CD4-positive, alpha-beta T cell treated with Interleukin-21 for 1 hour (primary cell): ENCODE data around the gene HNF4A.

ENCODE experiments used
- DNase-seq: peaks from one replicate; pipeline ENCODE4 v3.0.0-alpha.2; 2020

The HNF4A gene

GRCh38 chr20:44406572-44407137 is 51.2 kb downstream of the HNF4A start:
- no peak for DNase-seq

GRCh38 chr20:44407402-44408184 is 52.1 kb downstream of the HNF4A start:
- DNase-seq, result no peak

- DNase-seq, result no peak
Observed at GRCh38 chr20:44409132-44409600, 53.7 kb downstream of the HNF4A start.

GRCh38 chr20:44410583-44411019 is 55.1 kb downstream of the HNF4A start:
- DNase-seq, result no peak

- DNase-seq, result no peak
Observed at GRCh38 chr20:44411020-44411756, 55.7 kb downstream of the HNF4A start.

GRCh38 chr20:44411757-44412401 is 56.4 kb downstream of the HNF4A start:
- no peak for DNase-seq

GRCh38 chr20:44412402-44413144 is 57.1 kb downstream of the HNF4A start:
- DNase-seq, result no peak

- no peak for DNase-seq
Observed at GRCh38 chr20:44413575-44414345, 58.3 kb downstream of the HNF4A start.

GRCh38 chr20:44414346-44414714 is 58.8 kb downstream of the HNF4A start:
- DNase-seq, result no peak

GRCh38 chr20:44414808-44415207 is 59.3 kb downstream of the HNF4A start:
- DNase-seq, result no peak

- no peak for DNase-seq
Observed at GRCh38 chr20:44415833-44416715, 60.6 kb downstream of the HNF4A start.

- DNase-seq, result no peak
Observed at GRCh38 chr20:44418069-44418905, 62.8 kb downstream of the HNF4A start.

- no peak for DNase-seq
Observed at GRCh38 chr20:44419131-44419844, 63.8 kb downstream of the HNF4A start.

- no peak for DNase-seq
Observed at GRCh38 chr20:44420497-44420896, 65.0 kb downstream of the HNF4A start.

- no peak for DNase-seq
Observed at GRCh38 chr20:44422083-44422482, 66.6 kb downstream of the HNF4A start.

GRCh38 chr20:44423480-44423879 is 68.0 kb downstream of the HNF4A start:
- no peak for DNase-seq

GRCh38 chr20:44424039-44424495 is 68.6 kb downstream of the HNF4A start:
- no peak for DNase-seq

GRCh38 chr20:44425923-44426322 is 70.4 kb downstream of the HNF4A start:
- DNase-seq, result no peak
